Endothelial cell (in vitro differentiated cells): ENCODE results near the gene LAMA2. TPM values are rescaled to one million over a fixed set of nuclear protein-coding genes. Genes with fewer than 3 reads are reported as not detected.

ENCODE experiments used
- DNase-seq: peaks from one replicate; pipeline ENCODE4 v3.0.0; 2021; ENCODE audit warnings: low spot score
- H3K27ac Mint-ChIP-seq: one replicate; pipeline ENCODE4 v1.8.0; 2021; ENCODE audit warnings: mixed read lengths, inconsistent platforms; ENCODE audit not compliant: unreplicated experiment
- H3K27me3 Mint-ChIP-seq: one replicate; pipeline ENCODE4 v1.8.0; 2021; ENCODE audit warnings: mild to moderate bottlenecking, moderate library complexity, mixed read lengths, inconsistent platforms; ENCODE audit not compliant: unreplicated experiment
- H3K36me3 Mint-ChIP-seq: one replicate; pipeline ENCODE4 v1.8.0; 2021; ENCODE audit warnings: mild to moderate bottlenecking, low read depth, mixed read lengths, inconsistent platforms; ENCODE audit not compliant: unreplicated experiment
- H3K4me1 Mint-ChIP-seq: one replicate; pipeline ENCODE4 v1.8.0; 2021; ENCODE audit warnings: mild to moderate bottlenecking, mixed read lengths, inconsistent platforms; ENCODE audit not compliant: unreplicated experiment
- H3K4me3 Mint-ChIP-seq: one replicate; pipeline ENCODE4 v1.8.0; 2021; ENCODE audit warnings: mild to moderate bottlenecking, mixed read lengths, inconsistent platforms; ENCODE audit not compliant: unreplicated experiment
- H3K9me3 Mint-ChIP-seq: one replicate; pipeline ENCODE4 v1.8.0; 2021; ENCODE audit warnings: mixed read lengths, inconsistent platforms; ENCODE audit not compliant: unreplicated experiment
- CTCF ChIP-seq: fragments of 200-600 bp; sonication (generic); IDR thresholded peaks from one replicate; pipeline ENCODE4 v1.5.0; 2021; ENCODE audit warnings: antibody characterized with exemption; ENCODE audit not compliant: unreplicated experiment
- total RNA-seq: library from RNA; stranded (reverse); fragmentation: NEBNext Ultra II Directional; extraction: Animal tissue kit (Norgen Biotek cat#: 25700); gene quantifications from one replicate; pipeline ENCODE4 v1.2.1, GENCODE V29; 2021; ENCODE audit not compliant: unreplicated experiment

The LAMA2 gene
- total RNA-seq, 1 donor from 2014 or later: 2.0 TPM

- Mint-ChIP-seq H3K27ac (no peak overlapping the region), H3K4me1 (peaks cover 2% of the 10 kb centered on the region), H3K36me3 (no peaks in the 10 kb centered on the region), H3K4me3 (no peak overlapping the region), H3K9me3 (no peaks in the 10 kb centered on the region), H3K27me3 (no peaks in the 10 kb centered on the region)
- TF ChIP-seq CTCF: no peak
- no peak for DNase-seq
These were observed 300.9 kb downstream of the LAMA2 start for GRCh38 chr6:129183681-129184301.

GRCh38 chr6:129184324-129184723, 301.4 kb downstream of the LAMA2 start:
- Mint-ChIP-seq H3K4me1 (peaks cover 2% of the 10 kb centered on the region), H3K27me3 (no peaks in the 10 kb centered on the region), H3K9me3 (no peaks in the 10 kb centered on the region), H3K27ac (no peak overlapping the region), H3K36me3 (no peaks in the 10 kb centered on the region), H3K4me3 (no peak overlapping the region)
- no peak for DNase-seq
- no peak for TF ChIP-seq CTCF

GRCh38 chr6:129184808-129185366, 301.9 kb downstream of the LAMA2 start:
- no peaks in the 10 kb centered on the region for H3K27me3 Mint-ChIP-seq
- H3K4me1 Mint-ChIP-seq: peaks cover 2% of the 10 kb centered on the region
- H3K4me3 Mint-ChIP-seq: no peak overlapping the region
- H3K27ac Mint-ChIP-seq: no peak overlapping the region
- no peaks in the 10 kb centered on the region for H3K36me3 Mint-ChIP-seq
- DNase-seq: no peak
- TF ChIP-seq CTCF: no peak
- H3K9me3 Mint-ChIP-seq: no peaks in the 10 kb centered on the region

- no peak overlapping the region for H3K4me3 Mint-ChIP-seq
- DNase-seq: no peak
- no peaks in the 10 kb centered on the region for H3K27me3 Mint-ChIP-seq
- no peaks in the 10 kb centered on the region for H3K4me1 Mint-ChIP-seq
- H3K27ac Mint-ChIP-seq: no peak overlapping the region
- no peaks in the 10 kb centered on the region for H3K9me3 Mint-ChIP-seq
- no peak for TF ChIP-seq CTCF
- H3K36me3 Mint-ChIP-seq: no peaks in the 10 kb centered on the region
These were observed 304.1 kb downstream of the LAMA2 start for GRCh38 chr6:129186988-129187387.

GRCh38 chr6:129188306-129188705, 305.4 kb downstream of the LAMA2 start:
- Mint-ChIP-seq H3K36me3 (no peaks in the 10 kb centered on the region), H3K4me3 (no peak overlapping the region), H3K27ac (no peak overlapping the region)

More at GRCh38 chr6:129188306-129188705, 305.4 kb downstream of the LAMA2 start:
- Mint-ChIP-seq H3K27me3 (no peaks in the 10 kb centered on the region), H3K4me1 (no peaks in the 10 kb centered on the region), H3K9me3 (no peaks in the 10 kb centered on the region)
- TF ChIP-seq CTCF: no peak
- DNase-seq: no peak
